Measurements from ENCODE around the gene COMMD2. TPM values are rescaled to one million over a fixed set of nuclear protein-coding genes. Genes with fewer than 3 reads are reported as not detected.

Gene COMMD2
- total RNA-seq, 1 experiment from 2014 or later = 64.9 TPM

DNA sequence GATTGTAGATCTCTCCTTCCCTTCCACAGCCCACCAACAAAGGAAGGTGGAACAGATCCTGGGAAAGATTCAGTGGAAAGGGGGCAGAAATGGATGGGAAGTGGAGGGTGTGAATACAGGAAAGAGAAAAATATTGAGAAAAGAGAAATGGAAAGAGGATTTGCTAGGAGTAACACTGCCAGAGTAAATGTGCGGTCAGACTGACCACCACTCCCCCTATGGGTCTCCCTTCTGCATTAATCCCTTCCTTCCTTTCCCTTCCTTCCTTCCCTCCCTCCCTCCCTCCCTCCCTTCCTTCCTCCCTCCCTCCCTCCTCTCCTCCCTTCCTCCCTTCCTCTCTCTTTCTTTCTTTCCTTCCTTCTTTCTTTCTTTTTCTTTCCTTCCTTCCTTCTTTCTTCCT is 12.0 kb upstream of the COMMD2 start:
- H3K36me3 Mint-ChIP-seq (ENCODE audit: insufficient read depth in 1 of 3, low read depth in 3 of 3) = no peaks in the 10 kb centered on the region
- no peak overlapping the region for H3K4me2 ChIP-seq (ENCODE audit: insufficient read depth, insufficient read length, low read length)
- H3T11ph ChIP-seq (ENCODE audit: low read length) = no peak overlapping the region
- no peaks in the 10 kb centered on the region for H3K9me3 Mint-ChIP-seq
- H3K23ac ChIP-seq (ENCODE audit: insufficient read length, low read depth, low read length) = no peak overlapping the region
- H3K79me1 ChIP-seq (ENCODE audit: insufficient read depth, low read depth, low read length, poor library complexity, severe bottlenecking) = no peaks in the 10 kb centered on the region
- H3K18ac ChIP-seq (ENCODE audit: insufficient read length, low read depth, low read length) = no peak overlapping the region
- H3K4me1 Mint-ChIP-seq = no peaks in the 10 kb centered on the region
- no peaks in the 10 kb centered on the region for H3K79me2 ChIP-seq (ENCODE audit: insufficient read depth, low read length)
- no peak overlapping the region for H2BK120ac ChIP-seq (ENCODE audit: low read depth, low read length, poor library complexity, severe bottlenecking)
- H2AK5ac ChIP-seq (ENCODE audit: insufficient read length, low read length) = no peak overlapping the region
- no peak for DNase-seq
- H4K5ac ChIP-seq (ENCODE audit: insufficient read length, low read depth, low read length) = no peak overlapping the region
- H4K20me1 ChIP-seq (ENCODE audit: control insufficient read depth, insufficient read depth, insufficient read length) = no peaks in the 10 kb centered on the region
- 0 out of 2 replicates have a peak, but pooled peaks cover under 1% of the 10 kb centered on the region for H3K27me3 Mint-ChIP-seq (ENCODE audit: low read depth)
- H3K27me3 ChIP-seq (ENCODE audit: insufficient read depth, low read length) = no peaks in the 10 kb centered on the region
- no peaks in the 10 kb centered on the region for H3K23me2 ChIP-seq (ENCODE audit: insufficient read length, low read depth, low read length, poor library complexity, severe bottlenecking)
- H2BK20ac ChIP-seq (ENCODE audit: low read depth, low read length, poor library complexity, severe bottlenecking) = no peak overlapping the region
- H3K27ac Mint-ChIP-seq = no peak overlapping the region
- H4K91ac ChIP-seq (ENCODE audit: insufficient read length, low read depth, low read length) = no peak overlapping the region
- no peaks in the 10 kb centered on the region for H3K9me3 ChIP-seq (ENCODE audit: control insufficient read depth, low read depth, low read length)
- no peak overlapping the region for H3K27ac ChIP-seq (ENCODE audit: insufficient read length, low read depth, low read length)
- H2BK5ac ChIP-seq (ENCODE audit: insufficient read length, low read length) = no peak overlapping the region
- WGBS (ENCODE audit: extremely low coverage, insufficient read length, low lambda C conversion rate) = no CpG with 5 or more reads among the region's 1 CpG
- no peak overlapping the region for H3K4ac ChIP-seq (ENCODE audit: low read depth, low read length)
- no peak overlapping the region for H2BK15ac ChIP-seq (ENCODE audit: low read depth, low read length)
- no peak overlapping the region for H3K9ac ChIP-seq (ENCODE audit: extremely low read depth, insufficient read length, low read length)
- no peak overlapping the region for H2BK12ac ChIP-seq (ENCODE audit: insufficient read length, low read depth, low read length)
- TF ChIP-seq, protein P1, sequence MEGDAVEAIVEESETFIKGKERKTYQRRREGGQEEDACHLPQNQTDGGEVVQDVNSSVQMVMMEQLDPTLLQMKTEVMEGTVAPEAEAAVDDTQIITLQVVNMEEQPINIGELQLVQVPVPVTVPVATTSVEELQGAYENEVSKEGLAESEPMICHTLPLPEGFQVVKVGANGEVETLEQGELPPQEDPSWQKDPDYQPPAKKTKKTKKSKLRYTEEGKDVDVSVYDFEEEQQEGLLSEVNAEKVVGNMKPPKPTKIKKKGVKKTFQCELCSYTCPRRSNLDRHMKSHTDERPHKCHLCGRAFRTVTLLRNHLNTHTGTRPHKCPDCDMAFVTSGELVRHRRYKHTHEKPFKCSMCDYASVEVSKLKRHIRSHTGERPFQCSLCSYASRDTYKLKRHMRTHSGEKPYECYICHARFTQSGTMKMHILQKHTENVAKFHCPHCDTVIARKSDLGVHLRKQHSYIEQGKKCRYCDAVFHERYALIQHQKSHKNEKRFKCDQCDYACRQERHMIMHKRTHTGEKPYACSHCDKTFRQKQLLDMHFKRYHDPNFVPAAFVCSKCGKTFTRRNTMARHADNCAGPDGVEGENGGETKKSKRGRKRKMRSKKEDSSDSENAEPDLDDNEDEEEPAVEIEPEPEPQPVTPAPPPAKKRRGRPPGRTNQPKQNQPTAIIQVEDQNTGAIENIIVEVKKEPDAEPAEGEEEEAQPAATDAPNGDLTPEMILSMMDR (conservative IDR thresholded peaks at IDR 0.05) = no peak
- H4K8ac ChIP-seq (replicated peaks; ENCODE audit: insufficient read length, low read depth, low read length) = no peak overlapping the region
- H3K14ac ChIP-seq (ENCODE audit: insufficient read depth, low read length) = no peak overlapping the region
- H3K56ac ChIP-seq (ENCODE audit: insufficient read length, low read depth, low read length) = no peak overlapping the region
- no peak overlapping the region for H3K4me3 Mint-ChIP-seq
- no peak overlapping the region for H2AFZ ChIP-seq (ENCODE audit: low read length)
- no peaks in the 10 kb centered on the region for H3K4me1 ChIP-seq (ENCODE audit: insufficient read depth, low read length)
